Common myeloid progenitor, CD34-positive (primary cell): ENCODE measurements around the gene C4A.
A peak's percentile ranks its signal among the peaks of the same experiment; 100 is the strongest.

Experiments
- CTCF ChIA-PET: fragments of 350-600 bp; sonication (Branson Sonifier 250); formaldehyde crosslinking; loops from one replicate; lab custom pipeline; 2021; ENCODE audit warnings: antibody characterized with exemption; lab: Charles Lee
- POLR2A ChIA-PET: fragments of 350-600 bp; sonication (Branson Sonifier 250); formaldehyde crosslinking; loops from one replicate; lab custom pipeline; 2021; ENCODE audit warnings: antibody characterized with exemption; lab: Charles Lee
- DNase-seq, 3 donors: peaks; one replicate each; pipeline versions ENCODE4 v3.0.0 to v3.0.0-alpha.2; 2013
- H3K27ac ChIP-seq, 2 experiments: 1 replicate in 1 of 2; 2 replicates in 1 of 2; pipeline ENCODE4 v1.7.0; 2013; ENCODE audit warnings: inconsistent platforms in 2 of 2, low read length in 2 of 2, mild to moderate bottlenecking in 2 of 2, low read depth in 1 of 2, moderate library complexity in 1 of 2; ENCODE audit not compliant: severe bottlenecking in 2 of 2, insufficient read depth in 1 of 2, poor library complexity in 1 of 2
- H3K27me3 ChIP-seq, 5 experiments: replicated peaks in 2 of 5; 1 replicate in 3 of 5; 2 replicates in 2 of 5; pipeline versions ENCODE4 v1.6.1 to v1.7.0; 2013; ENCODE audit warnings: low read length in 4 of 5, mild to moderate bottlenecking in 2 of 5, moderate library complexity in 2 of 5, inconsistent platforms in 1 of 5; ENCODE audit not compliant: insufficient read depth in 5 of 5, control insufficient read depth in 4 of 5
- H3K36me3 ChIP-seq, 4 experiments: 1 replicate in 2 of 4; 2 replicates in 2 of 4; pipeline versions ENCODE4 v1.6.1 to v1.7.0; 2013; ENCODE audit warnings: low read length in 3 of 4, control low read depth in 1 of 4, mild to moderate bottlenecking in 1 of 4; ENCODE audit not compliant: control insufficient read depth in 4 of 4, insufficient read depth in 4 of 4
- H3K4me1 ChIP-seq, 4 experiments: 1 replicate in 3 of 4; 2 replicates in 1 of 4; pipeline versions ENCODE4 v1.6.1 to v1.7.1; 2013; ENCODE audit warnings: low read length in 3 of 4, mild to moderate bottlenecking in 3 of 4, control low read depth in 1 of 4, inconsistent platforms in 1 of 4, moderate library complexity in 1 of 4; ENCODE audit not compliant: control insufficient read depth in 4 of 4, insufficient read depth in 4 of 4; ENCODE audit errors: control extremely low read depth in 1 of 4
- H3K4me3 ChIP-seq, 7 experiments: 1 replicate in 4 of 7; 2 replicates in 3 of 7; pipeline versions ENCODE4 v1.5.1 to v1.7.0; 2013; ENCODE audit warnings: mild to moderate bottlenecking in 7 of 7, low read length in 6 of 7, moderate library complexity in 6 of 7, inconsistent platforms in 2 of 7, low read depth in 2 of 7, control low read depth in 1 of 7; ENCODE audit not compliant: insufficient read depth in 4 of 7, control insufficient read depth in 1 of 7; ENCODE audit errors: extremely low read depth in 1 of 7
- H3K9me3 ChIP-seq, 5 experiments: 1 replicate in 4 of 5; 2 replicates in 1 of 5; pipeline versions ENCODE4 v1.6.1 to v1.7.1; 2013; ENCODE audit warnings: low read length in 4 of 5, mild to moderate bottlenecking in 2 of 5, inconsistent platforms in 1 of 5, low read depth in 1 of 5, moderate library complexity in 1 of 5; ENCODE audit not compliant: control insufficient read depth in 4 of 5, insufficient read depth in 2 of 5; ENCODE audit errors: control extremely low read depth in 1 of 5
- WGBS: methylation state at CpG from one replicate; pipeline ENCODE4 v1.1.5; 2013; ENCODE audit not compliant: insufficient coverage; 5-methylcytosine and 5-hydroxymethylcytosine counted together

The C4A gene

DNA sequence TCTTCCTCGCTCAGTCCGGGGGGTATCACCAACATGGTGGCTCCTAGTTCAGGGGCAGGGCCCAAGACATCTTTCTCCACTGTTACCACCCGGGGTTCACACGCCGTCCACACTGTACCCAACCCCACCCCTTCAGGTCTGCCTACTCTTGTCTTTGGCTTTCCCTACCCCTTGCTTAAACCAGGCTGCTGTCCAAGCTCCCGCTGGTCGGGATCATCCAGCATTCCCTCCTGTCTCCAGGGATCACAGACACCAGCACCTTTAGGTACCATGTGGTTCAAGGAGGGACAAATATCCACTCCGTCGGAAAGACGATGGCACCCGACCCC, 23.5 kb upstream of the C4A start:
- WGBS: 3% methylated on average over 8 of the region's 11 CpGs
- no peaks in the 10 kb centered on the region for H3K27me3 ChIP-seq
- POLR2A ChIA-PET: interaction anchor here (0.9 to 1.8 kb wide), 3 partner anchors 12 to 220 kb away, joined by 3 to 12 read pairs (median 6); partner anchors contain the start of genes DXO and RNF5

DNA sequence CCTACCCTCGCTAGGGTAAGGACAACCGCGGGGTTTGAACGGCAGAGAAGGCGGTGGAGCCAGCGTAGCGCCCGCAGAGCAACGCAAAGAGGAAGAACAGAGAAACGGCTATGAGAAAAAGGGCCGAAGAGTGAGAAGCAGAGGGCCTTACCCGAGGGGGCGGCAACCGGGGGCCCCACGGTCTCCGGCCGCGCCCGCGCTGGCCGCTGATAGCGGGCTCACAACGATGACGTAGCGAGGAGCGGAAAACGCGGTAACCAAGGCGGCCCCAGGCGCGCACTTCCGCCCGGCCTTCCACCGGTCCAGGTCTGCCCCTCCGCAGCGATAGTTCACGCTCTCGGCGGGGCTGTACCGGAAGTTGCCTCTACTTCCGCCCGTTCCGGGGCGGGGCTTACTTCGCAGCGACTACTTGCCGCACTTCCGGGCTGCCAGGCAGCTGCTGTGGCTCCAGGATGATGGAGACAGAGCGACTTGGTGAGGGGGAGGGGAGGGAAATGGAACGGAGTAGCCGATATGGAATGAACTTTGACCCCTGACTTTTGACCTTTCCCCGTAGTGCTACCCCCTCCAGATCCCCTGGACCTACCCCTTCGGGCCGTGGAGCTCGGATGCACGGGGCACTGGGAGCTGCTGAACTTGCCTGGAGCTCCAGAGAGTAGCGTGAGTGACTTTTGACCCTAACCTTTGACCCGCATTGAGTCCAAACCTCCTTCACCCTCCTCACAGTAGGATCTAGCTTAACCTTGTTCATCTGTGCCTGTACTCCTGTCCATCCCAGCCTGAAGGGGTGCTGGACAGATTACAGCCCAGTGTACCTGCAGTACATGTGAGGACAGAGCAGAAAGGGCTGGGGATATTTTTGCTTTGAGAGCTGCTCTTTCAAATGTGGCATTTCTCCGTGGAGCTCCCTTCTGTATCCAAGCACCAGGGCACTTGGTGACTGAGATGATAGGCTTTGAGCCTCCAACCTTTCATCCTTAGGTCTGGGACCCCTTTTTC, 22.8 kb upstream of the C4A start, which contains the start of the genes NELFE and SKIC2:
Gene NELFE, minus strand, starts transcription at position 231 of the 999 bp plus-strand sequence. CDS start 525 bp downstream, outside the sequence.
Gene SKIC2, plus strand, starts transcription at position 435 of the 999 bp plus-strand sequence. Its CDS starts 18 bp downstream, at position 453.
- Histone ChIP-seq H3K4me1 (peaks cover 13 to 20% (median 18%) of the 10 kb centered on the region in 4 experiments), H3K27me3 (no peaks in the 10 kb centered on the region), H3K9me3 (no peaks in the 10 kb centered on the region), H3K36me3 (peaks cover 25 to 67% (median 55%) of the 10 kb centered on the region in 4 experiments), H3K4me3 (peak within 1 kb of the TSS; percentile 88 to 97 (median 96)), H3K27ac (peak within 1 kb of the TSS; percentile 89 to 98)
- CTCF ChIA-PET: interaction anchor here (1.0 to 6.2 kb wide), 4 partner anchors 8 to 221 kb away, joined by 3 to 37 read pairs (median 4); partner anchors contain the start of gene DXO
- peak; percentile 98 to 99 (median 99) for DNase-seq
- POLR2A ChIA-PET: interaction anchor here (0.9 to 1.8 kb wide), 3 partner anchors 11 to 220 kb away, joined by 3 to 12 read pairs (median 4); partner anchors contain the start of gene DXO
- under 1% methylated on average over 50 of the region's 59 CpGs for WGBS

More for the DNA sequence above, 23.5 kb upstream of the C4A start:
- H3K36me3 ChIP-seq: peaks cover 22 to 67% (median 55%) of the 10 kb centered on the region in 4 experiments
- H3K27ac ChIP-seq: peak overlapping the region; percentile 89 to 98
- peaks cover 13 to 20% (median 18%) of the 10 kb centered on the region in 4 experiments for H3K4me1 ChIP-seq
- CTCF ChIA-PET: interaction anchor here (1.3 to 6.2 kb wide), 3 partner anchors 8 to 221 kb away, joined by 3 to 37 read pairs (median 4); partner anchors contain the start of gene DXO
- H3K9me3 ChIP-seq: no peaks in the 10 kb centered on the region
- DNase-seq: no peak
- H3K4me3 ChIP-seq: peak overlapping the region; percentile 88 to 97 (median 96)

DNA sequence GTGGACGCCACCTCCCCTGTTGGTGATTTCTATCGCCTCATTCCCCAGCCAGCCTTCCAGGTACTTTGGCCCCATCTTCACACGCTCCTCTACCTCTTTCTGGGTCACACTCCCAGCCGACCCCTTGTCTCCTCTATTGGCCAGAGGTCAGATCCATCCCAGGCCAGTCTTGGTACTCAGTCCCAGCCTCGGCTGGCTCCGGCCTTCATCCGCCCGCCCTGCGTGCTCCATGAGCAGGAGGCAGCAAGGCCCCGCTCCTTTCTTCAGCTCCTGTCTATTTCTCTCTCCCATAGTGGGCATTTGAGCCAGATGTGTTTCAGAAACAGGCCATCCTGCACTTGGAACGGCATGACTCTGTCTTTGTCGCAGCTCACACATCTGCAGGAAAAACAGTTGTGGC, 20.2 kb upstream of the C4A start:
- no peak for DNase-seq
- ChIA-PET CTCF (interaction anchor here (0.6 to 6.2 kb wide), 4 partner anchors 10 to 91 kb away, joined by 3 to 37 read pairs (median 4); partner anchors contain the start of gene DXO), POLR2A (no interaction called here)
- Histone ChIP-seq H3K9me3 (no peaks in the 10 kb centered on the region), H3K4me3 (no peak overlapping the region), H3K36me3 (peaks cover 17 to 66% (median 57%) of the 10 kb centered on the region in 4 experiments), H3K4me1 (peaks cover 13 to 20% (median 18%) of the 10 kb centered on the region in 4 experiments), H3K27me3 (no peaks in the 10 kb centered on the region), H3K27ac (no peak overlapping the region)
- 100% methylated on average over 12 of the region's 12 CpGs for WGBS

DNA sequence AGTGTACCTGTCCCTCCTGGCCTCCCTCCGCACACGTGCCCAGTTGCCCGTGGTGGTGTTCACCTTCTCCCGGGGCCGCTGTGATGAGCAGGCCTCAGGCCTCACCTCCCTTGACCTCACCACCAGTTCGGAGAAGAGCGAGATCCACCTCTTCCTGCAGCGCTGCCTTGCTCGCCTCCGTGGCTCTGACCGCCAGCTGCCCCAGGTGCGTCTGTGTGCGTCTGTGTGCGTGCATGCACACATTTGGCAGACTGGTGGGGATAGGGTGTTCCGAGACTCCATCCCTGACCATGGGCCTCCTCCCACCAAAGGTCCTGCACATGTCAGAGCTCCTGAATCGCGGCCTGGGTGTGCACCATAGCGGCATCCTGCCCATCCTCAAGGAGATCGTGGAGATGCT, 17.9 kb upstream of the C4A start:
- ChIA-PET CTCF (interaction anchor here (2.4 kb wide), 1 partner anchor 12 kb away, joined by 7 read pairs; no protein-coding TSS in a partner anchor), POLR2A (no interaction called here)
- WGBS: 95% methylated on average over 18 of the region's 19 CpGs
- Histone ChIP-seq H3K27ac (no peak overlapping the region), H3K36me3 (peaks cover 19 to 83% (median 73%) of the 10 kb centered on the region in 4 experiments), H3K4me1 (peaks cover 4 to 9% (median 9%) of the 10 kb centered on the region in 4 experiments), H3K9me3 (no peaks in the 10 kb centered on the region), H3K4me3 (no peak overlapping the region), H3K27me3 (no peaks in the 10 kb centered on the region)
- no peak for DNase-seq

DNA sequence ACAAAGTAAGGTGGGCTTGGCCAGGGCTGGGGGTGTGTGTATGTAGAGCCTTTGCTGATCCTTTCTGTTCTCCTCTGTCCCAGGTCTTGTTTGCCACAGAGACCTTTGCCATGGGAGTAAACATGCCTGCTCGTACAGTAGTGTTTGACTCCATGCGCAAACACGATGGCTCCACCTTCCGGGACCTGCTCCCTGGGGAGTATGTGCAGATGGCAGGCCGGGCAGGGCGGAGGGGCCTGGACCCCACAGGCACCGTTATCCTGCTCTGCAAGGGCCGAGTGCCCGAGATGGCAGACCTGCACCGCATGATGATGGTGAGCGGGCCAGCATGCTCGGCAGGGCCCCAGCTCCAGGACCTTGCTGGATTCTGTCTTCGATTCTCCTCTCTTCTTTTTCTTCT, 16.2 kb upstream of the C4A start:
- Histone ChIP-seq H3K27me3 (no peaks in the 10 kb centered on the region), H3K9me3 (no peaks in the 10 kb centered on the region), H3K27ac (no peak overlapping the region), H3K36me3 (peaks cover 19 to 96% (median 84%) of the 10 kb centered on the region in 4 experiments), H3K4me1 (peaks cover 0 to 5% (median 4%) of the 10 kb centered on the region in 4 experiments), H3K4me3 (no peak overlapping the region)
- 97% methylated on average over 13 of the region's 13 CpGs for WGBS
- ChIA-PET POLR2A (no interaction called here), CTCF (interaction anchor here (2.4 kb wide), 1 partner anchor 14 kb away, joined by 7 read pairs; no protein-coding TSS in a partner anchor)
- DNase-seq: no peak

DNA sequence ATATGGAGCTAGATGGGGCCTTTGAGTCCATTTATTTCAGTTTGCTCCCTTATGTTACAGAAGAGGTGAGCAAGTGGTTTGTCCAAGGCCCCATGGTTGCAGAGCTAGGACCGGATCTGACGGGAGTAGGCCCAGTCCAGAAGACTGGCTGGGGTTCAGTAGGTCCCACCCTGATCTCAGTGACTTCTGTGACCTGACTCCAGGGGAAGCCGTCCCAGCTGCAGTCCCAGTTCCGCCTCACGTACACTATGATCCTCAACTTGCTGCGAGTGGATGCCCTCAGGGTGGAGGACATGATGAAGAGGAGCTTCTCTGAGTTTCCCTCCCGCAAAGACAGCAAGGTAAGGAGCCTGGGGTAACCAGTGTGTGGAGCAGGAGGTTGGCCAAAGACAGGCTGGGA, 15.4 kb upstream of the C4A start:
- Histone ChIP-seq H3K4me1 (peaks cover 1 to 13% (median 12%) of the 10 kb centered on the region in 4 experiments), H3K27me3 (no peaks in the 10 kb centered on the region), H3K4me3 (no peak overlapping the region), H3K9me3 (no peaks in the 10 kb centered on the region), H3K27ac (no peak overlapping the region), H3K36me3 (peaks cover 18 to 90% (median 76%) of the 10 kb centered on the region in 4 experiments)
- WGBS: 100% methylated on average over 4 of the region's 7 CpGs
- ChIA-PET POLR2A (no interaction called here), CTCF (interaction anchor here (2.4 kb wide), 1 partner anchor 14 kb away, joined by 7 read pairs; no protein-coding TSS in a partner anchor)
- no peak for DNase-seq
